ENCODE results near the gene MRI1.

The MRI1 gene

DNA sequence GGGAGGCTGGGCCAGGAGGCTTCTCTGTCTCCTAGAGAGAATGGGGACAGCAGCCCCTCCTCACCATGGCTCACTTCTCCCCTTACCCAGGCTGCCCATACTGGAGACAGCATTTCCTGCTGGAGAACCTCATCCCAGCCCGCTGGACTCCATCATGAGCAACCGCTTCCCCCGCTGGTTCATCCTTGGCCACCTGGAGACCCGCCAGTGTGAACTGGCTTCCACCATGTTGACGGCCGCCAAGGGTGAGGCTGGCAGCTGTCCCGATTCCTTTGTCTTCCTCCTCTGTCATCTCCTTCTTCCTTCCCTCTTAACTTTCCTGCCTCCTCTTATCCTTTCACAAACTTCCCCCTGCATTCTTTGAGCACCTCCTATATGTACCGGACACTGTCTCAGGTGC, 58.9 kb downstream of the MRI1 start:
- no peak overlapping the region for H3K4me3 ChIP-seq (ENCODE audit: low read depth, low read length)
- TF ChIP-seq, protein P1, sequence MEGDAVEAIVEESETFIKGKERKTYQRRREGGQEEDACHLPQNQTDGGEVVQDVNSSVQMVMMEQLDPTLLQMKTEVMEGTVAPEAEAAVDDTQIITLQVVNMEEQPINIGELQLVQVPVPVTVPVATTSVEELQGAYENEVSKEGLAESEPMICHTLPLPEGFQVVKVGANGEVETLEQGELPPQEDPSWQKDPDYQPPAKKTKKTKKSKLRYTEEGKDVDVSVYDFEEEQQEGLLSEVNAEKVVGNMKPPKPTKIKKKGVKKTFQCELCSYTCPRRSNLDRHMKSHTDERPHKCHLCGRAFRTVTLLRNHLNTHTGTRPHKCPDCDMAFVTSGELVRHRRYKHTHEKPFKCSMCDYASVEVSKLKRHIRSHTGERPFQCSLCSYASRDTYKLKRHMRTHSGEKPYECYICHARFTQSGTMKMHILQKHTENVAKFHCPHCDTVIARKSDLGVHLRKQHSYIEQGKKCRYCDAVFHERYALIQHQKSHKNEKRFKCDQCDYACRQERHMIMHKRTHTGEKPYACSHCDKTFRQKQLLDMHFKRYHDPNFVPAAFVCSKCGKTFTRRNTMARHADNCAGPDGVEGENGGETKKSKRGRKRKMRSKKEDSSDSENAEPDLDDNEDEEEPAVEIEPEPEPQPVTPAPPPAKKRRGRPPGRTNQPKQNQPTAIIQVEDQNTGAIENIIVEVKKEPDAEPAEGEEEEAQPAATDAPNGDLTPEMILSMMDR (conservative IDR thresholded peaks at IDR 0.05; ENCODE audit: low read depth, low read length), result no peak
- DNase-seq (ENCODE audit: low read depth), result no peak
